Sigmoid colon (tissue), 4 donors: ENCODE results near the gene CD55.

Experiments used
- EP300 ChIP-seq, 4 donors: sonication (generic); formaldehyde crosslinking; IDR thresholded peaks; one replicate each; pipeline ENCODE4 v1.6.1; 2017; ENCODE audit warnings: antibody characterized with exemption in 4 of 4
- POLR2A ChIP-seq, 2 donors: fragments of 450-650 bp; IDR thresholded peaks; one replicate each; pipeline ENCODE4 v1.6.1; 2016; ENCODE audit warnings: antibody characterized with exemption in 2 of 2, mild to moderate bottlenecking in 2 of 2, moderate library complexity in 2 of 2
- TF ChIP-seq, protein P1 (sequence below), 4 experiments: fragments of 450-650 bp in 3 of 4; fragments of 200-600 bp in 1 of 4; IDR thresholded peaks; one replicate each; pipeline ENCODE4 v1.5.1; 2016 to 2019; ENCODE audit warnings: antibody characterized with exemption in 4 of 4, mild to moderate bottlenecking in 3 of 4, moderate library complexity in 2 of 4

DNA sequence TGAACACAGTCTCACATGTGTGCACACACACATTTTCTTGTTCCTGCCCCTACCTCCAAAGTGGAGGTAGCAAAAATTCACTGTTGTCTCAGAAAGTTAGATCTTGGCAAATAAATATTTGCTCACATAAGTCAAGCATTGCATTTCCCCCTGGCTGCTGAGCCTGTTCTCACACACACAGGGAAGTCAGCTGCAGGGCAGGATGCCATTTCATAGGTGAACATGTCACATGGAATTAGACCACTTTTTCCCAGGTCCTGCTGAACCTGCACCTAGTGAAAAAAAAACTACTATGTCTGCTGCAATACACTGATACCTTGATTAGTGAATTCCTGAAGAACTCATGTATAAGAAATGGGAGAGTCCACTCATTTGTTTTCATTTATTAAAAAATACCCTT, 5.3 kb upstream of the CD55 start:
- TF ChIP-seq, protein P1, sequence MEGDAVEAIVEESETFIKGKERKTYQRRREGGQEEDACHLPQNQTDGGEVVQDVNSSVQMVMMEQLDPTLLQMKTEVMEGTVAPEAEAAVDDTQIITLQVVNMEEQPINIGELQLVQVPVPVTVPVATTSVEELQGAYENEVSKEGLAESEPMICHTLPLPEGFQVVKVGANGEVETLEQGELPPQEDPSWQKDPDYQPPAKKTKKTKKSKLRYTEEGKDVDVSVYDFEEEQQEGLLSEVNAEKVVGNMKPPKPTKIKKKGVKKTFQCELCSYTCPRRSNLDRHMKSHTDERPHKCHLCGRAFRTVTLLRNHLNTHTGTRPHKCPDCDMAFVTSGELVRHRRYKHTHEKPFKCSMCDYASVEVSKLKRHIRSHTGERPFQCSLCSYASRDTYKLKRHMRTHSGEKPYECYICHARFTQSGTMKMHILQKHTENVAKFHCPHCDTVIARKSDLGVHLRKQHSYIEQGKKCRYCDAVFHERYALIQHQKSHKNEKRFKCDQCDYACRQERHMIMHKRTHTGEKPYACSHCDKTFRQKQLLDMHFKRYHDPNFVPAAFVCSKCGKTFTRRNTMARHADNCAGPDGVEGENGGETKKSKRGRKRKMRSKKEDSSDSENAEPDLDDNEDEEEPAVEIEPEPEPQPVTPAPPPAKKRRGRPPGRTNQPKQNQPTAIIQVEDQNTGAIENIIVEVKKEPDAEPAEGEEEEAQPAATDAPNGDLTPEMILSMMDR (IDR thresholded peaks at IDR 0.05), result no peak
- no peak for TF ChIP-seq POLR2A (IDR thresholded peaks at IDR 0.05)
- no peak for TF ChIP-seq EP300 (IDR thresholded peaks at IDR 0.05)
